OCI-LY3 (cell line): ENCODE data around the gene SEC62.
A peak's percentile ranks its signal among the peaks of the same experiment; 100 is the strongest.

ENCODE experiments used
- EZH2phosphoT487 ChIP-seq: fragments of 200-600 bp; shearing (Covaris generic); IDR thresholded peaks from 2 replicates; pipeline ENCODE4 v1.6.1; 2018; ENCODE audit warnings: antibody characterized with exemption, mixed run types, low read depth
- TF ChIP-seq, protein P1 (sequence below): fragments of 200-600, 300-600 bp; sonication (generic); IDR thresholded peaks from 2 replicates; pipeline ENCODE4 v1.5.1; 2014; ENCODE audit warnings: antibody characterized with exemption, low read length, low read depth

DNA sequence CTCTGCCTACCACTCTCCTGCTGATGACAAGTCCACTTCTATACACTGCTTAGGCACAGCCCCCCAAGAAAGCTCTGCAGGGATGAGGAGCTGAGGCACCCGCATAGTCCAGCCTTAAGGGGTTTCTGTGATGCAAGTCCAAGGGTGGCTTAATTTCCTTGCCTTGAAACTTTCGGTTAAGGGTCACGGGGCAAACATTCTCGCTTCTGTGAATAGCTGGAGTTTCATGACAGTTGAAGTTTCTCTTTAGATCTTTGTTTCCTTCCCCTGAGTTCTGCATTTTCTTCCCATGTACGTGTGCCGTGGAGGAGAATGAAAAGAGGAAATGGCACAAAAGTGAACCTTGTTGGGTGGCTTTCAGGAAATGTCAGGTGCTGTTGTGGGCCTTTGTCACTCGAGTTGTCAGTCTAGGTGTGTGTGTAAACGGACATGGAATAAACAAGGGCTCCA is 78.2 kb downstream of the SEC62 start:
- TF ChIP-seq, protein P1, sequence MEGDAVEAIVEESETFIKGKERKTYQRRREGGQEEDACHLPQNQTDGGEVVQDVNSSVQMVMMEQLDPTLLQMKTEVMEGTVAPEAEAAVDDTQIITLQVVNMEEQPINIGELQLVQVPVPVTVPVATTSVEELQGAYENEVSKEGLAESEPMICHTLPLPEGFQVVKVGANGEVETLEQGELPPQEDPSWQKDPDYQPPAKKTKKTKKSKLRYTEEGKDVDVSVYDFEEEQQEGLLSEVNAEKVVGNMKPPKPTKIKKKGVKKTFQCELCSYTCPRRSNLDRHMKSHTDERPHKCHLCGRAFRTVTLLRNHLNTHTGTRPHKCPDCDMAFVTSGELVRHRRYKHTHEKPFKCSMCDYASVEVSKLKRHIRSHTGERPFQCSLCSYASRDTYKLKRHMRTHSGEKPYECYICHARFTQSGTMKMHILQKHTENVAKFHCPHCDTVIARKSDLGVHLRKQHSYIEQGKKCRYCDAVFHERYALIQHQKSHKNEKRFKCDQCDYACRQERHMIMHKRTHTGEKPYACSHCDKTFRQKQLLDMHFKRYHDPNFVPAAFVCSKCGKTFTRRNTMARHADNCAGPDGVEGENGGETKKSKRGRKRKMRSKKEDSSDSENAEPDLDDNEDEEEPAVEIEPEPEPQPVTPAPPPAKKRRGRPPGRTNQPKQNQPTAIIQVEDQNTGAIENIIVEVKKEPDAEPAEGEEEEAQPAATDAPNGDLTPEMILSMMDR, result no peak
- TF ChIP-seq EZH2phosphoT487, result peak; percentile 73; the same call in 1 of the 2 replicates
